Measurements from ENCODE around the gene TLCD4. TPM values are rescaled to one million over a fixed set of nuclear protein-coding genes. Genes with fewer than 3 reads are reported as not detected.

The TLCD4 gene
- total and polyA plus RNA-seq, 11 donors: 13.0 to 82.7 (median 53.0) TPM

DNA sequence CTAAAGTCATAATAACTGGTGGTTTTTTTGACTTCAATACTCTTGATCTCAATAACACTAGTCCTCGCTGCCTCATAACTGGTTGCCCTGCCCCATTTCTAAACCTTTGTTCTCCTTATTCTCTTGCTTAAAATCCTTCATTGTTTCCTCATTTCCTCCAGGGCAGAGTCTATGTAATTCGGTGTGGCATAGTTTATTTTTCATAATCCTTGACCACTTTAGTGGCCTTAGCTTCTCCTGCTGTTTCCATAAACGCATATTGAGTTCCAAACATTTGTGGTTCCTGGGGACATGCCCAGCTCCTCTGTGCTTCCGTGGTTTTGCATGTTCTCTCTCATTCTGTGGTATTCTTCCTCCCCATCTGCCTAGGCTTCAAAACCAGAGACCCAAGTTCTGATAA is 19.0 kb upstream of the TLCD4 start:
- WGBS, 4 donors: 75 to 85% (median 83%) methylated on average over 4 of the region's 4 CpGs
- Histone ChIP-seq H3K36me3 (no peaks in the 10 kb centered on the region), H3K27me3 (peaks cover 0 to 11% (median 0%) of the 10 kb centered on the region in 9 donors), H3K27ac (no peak overlapping the region), H3K4me1 (no peaks in the 10 kb centered on the region), H3K9me3 (no peaks in the 10 kb centered on the region), H3K4me3 (no peak overlapping the region)
- intact Hi-C loops (cut with DNase I): no loop called here
- TF ChIP-seq, protein P1, sequence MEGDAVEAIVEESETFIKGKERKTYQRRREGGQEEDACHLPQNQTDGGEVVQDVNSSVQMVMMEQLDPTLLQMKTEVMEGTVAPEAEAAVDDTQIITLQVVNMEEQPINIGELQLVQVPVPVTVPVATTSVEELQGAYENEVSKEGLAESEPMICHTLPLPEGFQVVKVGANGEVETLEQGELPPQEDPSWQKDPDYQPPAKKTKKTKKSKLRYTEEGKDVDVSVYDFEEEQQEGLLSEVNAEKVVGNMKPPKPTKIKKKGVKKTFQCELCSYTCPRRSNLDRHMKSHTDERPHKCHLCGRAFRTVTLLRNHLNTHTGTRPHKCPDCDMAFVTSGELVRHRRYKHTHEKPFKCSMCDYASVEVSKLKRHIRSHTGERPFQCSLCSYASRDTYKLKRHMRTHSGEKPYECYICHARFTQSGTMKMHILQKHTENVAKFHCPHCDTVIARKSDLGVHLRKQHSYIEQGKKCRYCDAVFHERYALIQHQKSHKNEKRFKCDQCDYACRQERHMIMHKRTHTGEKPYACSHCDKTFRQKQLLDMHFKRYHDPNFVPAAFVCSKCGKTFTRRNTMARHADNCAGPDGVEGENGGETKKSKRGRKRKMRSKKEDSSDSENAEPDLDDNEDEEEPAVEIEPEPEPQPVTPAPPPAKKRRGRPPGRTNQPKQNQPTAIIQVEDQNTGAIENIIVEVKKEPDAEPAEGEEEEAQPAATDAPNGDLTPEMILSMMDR (IDR thresholded peaks at IDR 0.05): no peak
- no peak for TF ChIP-seq POLR2A (IDR thresholded peaks at IDR 0.05)
- ATAC-seq: no peak
- no peak for DNase-seq

DNA sequence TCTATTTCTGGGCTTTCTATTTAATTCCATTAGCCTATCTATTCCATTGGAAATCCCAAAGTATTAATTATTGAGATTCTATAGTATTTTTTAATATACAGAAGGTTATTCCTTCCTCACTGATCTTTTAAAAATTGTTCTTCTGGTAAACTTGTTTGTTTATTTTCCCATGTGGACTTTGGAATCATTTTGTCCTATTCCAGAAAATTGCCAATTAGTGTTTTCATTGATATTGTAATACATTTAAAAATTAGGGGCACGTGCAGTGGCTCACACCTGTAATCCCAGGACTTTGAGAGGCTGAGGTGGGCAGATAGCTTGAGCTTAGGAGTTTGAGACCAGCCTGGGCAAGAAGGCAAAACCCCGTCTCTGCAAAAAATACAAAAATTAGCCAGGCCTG is 8.4 kb upstream of the TLCD4 start:
- Histone ChIP-seq H3K27ac (no peak overlapping the region), H3K27me3 (peaks cover 0 to 3% (median 0%) of the 10 kb centered on the region in 9 donors), H3K9me3 (no peaks in the 10 kb centered on the region), H3K4me3 (no peak overlapping the region), H3K36me3 (no peaks in the 10 kb centered on the region), H3K4me1 (no peaks in the 10 kb centered on the region)
- 91 to 98% (median 95%) methylated on average over 2 of the region's 2 CpGs for WGBS, 4 donors
- intact Hi-C loops (cut with DNase I): no loop called here
- DNase-seq: no peak
- no peak for ATAC-seq
- no peak for TF ChIP-seq POLR2A (IDR thresholded peaks at IDR 0.05)
- TF ChIP-seq, protein P1 (IDR thresholded peaks at IDR 0.05): no peak

DNA sequence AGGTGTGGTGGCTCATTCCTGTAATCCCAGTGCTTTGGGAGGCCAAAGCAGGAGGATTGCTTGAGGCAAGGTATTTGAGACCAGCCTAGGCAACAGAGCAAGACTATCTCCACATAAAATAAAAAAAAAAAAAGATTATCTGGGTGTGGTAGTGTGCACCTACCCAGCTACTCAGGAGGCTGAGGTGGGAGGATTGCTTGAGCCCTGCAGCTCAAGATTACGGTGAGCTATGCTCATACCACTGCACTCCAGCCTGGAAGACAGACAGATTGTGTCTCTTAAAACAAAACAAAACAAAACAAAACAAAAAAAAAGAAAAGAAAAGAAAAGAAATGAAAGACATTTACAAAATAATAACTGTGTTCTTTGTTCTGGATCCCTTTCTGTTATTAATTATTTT is 6.1 kb upstream of the TLCD4 start:
- TF ChIP-seq, protein P1 (IDR thresholded peaks at IDR 0.05): no peak
- peaks cover 0 to under 1% (median 0%) of the 10 kb centered on the region in 12 donors for H3K4me1 ChIP-seq
- no peak overlapping the region for H3K27ac ChIP-seq
- no peak overlapping the region for H3K4me3 ChIP-seq
- ATAC-seq (no peak), DNase-seq (no peak)
- WGBS, 4 donors: 94 to 98% (median 95%) methylated on average over 1 of the region's 1 CpG
- no peaks in the 10 kb centered on the region for H3K36me3 ChIP-seq
- intact Hi-C loops (cut with DNase I): loop anchor here in 1 of 10 donors (10.0 kb wide), 1 partner anchor 124 kb away; the partner anchor contains the start of gene RWDD3
- H3K9me3 ChIP-seq: no peaks in the 10 kb centered on the region
- peaks cover 0 to 3% (median 0%) of the 10 kb centered on the region in 9 donors for H3K27me3 ChIP-seq

DNA sequence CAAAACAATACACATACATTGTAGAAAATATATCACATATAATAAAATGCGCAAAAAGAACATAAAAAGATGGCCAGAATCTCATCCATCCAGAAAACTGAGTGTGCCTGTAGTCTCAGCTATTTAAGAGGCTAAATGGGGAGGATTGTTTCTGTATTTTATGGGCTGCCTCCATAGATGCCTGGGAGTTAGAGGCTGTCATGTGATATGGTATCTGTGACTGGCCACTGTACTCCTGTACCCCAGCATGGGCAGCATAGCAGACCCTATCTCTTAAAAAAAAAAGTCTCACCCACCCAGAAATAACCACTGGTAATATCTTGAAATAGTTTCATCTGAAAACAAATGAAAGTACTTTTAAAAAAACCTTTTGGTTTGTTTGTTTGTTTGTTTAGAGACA is 3.5 kb upstream of the TLCD4 start:
- no peak overlapping the region for H3K4me3 ChIP-seq
- peaks cover 0 to 23% (median 0%) of the 10 kb centered on the region in 9 donors for H3K27me3 ChIP-seq
- no peaks in the 10 kb centered on the region for H3K36me3 ChIP-seq
- no peaks in the 10 kb centered on the region for H3K9me3 ChIP-seq
- no peak for ATAC-seq
- no peak for DNase-seq
- 96 to 99% (median 97%) methylated on average over 1 of the region's 1 CpG for WGBS, 4 donors
- H3K27ac ChIP-seq: no peak overlapping the region
- intact Hi-C loops (cut with DNase I): loop anchor here in 1 of 10 donors (10.0 kb wide), 1 partner anchor 121 kb away; the partner anchor contains the start of gene RWDD3
- TF ChIP-seq, protein P1 (IDR thresholded peaks at IDR 0.05): no peak
- TF ChIP-seq POLR2A (IDR thresholded peaks at IDR 0.05): no peak
- H3K4me1 ChIP-seq: peaks cover 0 to 18% (median 3%) of the 10 kb centered on the region in 12 donors

All from heart left ventricle (tissue), 16 donors.